ENCODE results near the gene CELF1.
"Not testable (repeated sequence)": the region's sequence is repeated elsewhere in the genome, so short reads cannot be mapped to it uniquely, and the experiment has no call there.

CELF1 gene

GRCh38 chr11:47572715-47573255 lies 19.9 kb upstream of the CELF1 start:
- no peak for DNase-seq

DNA sequence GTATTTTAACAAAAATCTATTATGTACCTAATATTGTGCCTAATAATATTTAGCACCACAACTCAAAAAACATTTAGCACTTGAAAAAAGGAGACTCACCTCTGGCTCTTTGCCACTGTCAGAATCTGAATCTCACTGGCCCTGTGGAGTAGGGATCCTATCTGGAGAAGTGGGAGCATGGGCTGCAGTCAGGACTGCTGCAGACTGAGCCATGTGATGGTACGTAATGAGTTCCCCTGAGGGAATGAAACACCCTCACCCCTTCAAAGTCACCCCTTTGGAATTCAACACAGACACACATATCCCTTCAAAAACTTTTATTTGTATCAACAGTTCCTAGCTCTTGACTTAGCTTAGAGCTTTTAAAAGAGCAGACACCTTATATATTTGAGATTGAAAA lies 19.0 kb upstream of the CELF1 start:
- no peak for DNase-seq

- DNase-seq, result no peak
Measured at GRCh38 chr11:47571357-47571729, 18.4 kb upstream of the CELF1 start.

GRCh38 chr11:47570651-47571356 lies 17.9 kb upstream of the CELF1 start:
- no peak for DNase-seq

DNA sequence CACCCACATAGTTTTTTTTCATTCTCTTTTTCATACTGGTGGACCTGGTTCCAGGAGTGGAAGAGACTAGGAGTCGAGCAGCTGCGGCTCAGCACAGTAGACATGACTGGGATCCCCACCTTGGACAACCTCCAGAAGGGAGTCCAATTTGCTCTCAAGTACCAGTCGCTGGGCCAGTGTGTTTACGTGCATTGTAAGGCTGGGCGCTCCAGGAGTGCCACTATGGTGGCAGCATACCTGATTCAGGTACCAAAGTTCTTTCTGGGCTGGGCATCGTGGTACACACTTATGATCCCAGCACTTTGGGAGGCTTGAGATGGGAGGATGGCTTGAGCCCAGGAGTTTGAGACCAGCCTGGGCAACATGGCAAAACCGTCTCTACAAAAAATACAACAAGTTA lies 16.7 kb upstream of the CELF1 start:
- no peak for DNase-seq

- no peak for DNase-seq
Measured at GRCh38 chr11:47566149-47566698, 13.3 kb upstream of the CELF1 start.

DNA sequence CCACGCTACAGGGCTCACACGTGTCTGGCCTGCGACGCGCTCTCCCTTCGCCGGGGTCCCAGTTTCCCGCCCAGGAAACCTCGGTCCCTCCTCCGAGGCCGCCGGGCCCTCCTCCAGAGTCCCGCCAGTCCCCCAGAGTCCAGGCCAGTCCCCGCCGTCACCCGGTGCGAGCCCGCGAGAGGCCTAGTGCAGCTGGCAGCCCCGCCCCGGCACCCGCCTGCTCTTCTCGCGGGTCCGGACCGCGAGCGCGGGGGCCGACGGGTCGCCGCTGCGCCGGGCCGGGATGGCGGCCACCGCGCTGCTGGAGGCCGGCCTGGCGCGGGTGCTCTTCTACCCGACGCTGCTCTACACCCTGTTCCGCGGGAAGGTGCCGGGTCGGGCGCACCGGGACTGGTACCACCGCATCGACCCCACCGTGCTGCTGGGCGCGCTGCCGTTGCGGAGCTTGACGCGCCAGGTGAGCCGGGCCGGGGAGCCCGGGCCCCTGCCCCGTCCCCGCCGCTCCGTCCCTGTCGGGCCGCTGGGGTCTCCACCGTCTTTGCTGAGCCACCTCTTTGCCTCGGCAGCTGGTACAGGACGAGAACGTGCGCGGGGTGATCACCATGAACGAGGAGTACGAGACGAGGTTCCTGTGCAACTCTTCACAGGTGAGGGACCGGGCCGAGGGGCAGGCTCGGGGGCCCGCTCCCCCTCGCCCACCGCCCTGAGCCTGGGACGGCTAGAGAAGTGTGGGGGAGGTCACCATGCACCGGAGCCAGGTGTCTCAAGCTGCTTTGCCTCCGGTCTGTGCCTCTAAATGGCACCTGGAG lies 12.6 kb upstream of the CELF1 start, which contains the start of gene PTPMT1:
Gene PTPMT1 (plus strand): TSS at position 260 of the 809 bp plus-strand sequence. CDS start 24 bp downstream, at position 284.
- peak; percentile 62 for DNase-seq

- DNase-seq, result no peak
Measured at GRCh38 chr11:47564933-47565339, 12.0 kb upstream of the CELF1 start.

DNA sequence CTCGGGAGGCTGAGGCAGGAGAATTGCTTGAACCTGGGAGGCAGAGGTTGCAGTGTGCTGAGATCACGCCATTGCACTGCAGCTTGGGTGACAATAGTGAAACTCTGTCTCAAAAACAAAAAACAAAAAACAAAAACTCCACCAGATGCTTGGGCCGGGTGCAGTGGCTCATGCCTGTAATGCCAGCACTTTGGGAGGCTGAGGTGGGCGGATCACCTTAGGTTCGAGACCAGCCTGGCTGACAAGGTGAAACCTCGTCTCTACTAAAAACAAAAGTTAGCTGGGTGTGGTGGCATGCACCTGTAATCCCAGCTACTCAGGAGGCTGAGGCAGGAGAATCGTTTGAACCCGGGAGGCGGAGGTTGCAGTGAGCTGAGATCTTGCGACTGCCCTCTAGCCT lies 11.4 kb upstream of the CELF1 start:
- DNase-seq, result not testable (repeated sequence)

DNA sequence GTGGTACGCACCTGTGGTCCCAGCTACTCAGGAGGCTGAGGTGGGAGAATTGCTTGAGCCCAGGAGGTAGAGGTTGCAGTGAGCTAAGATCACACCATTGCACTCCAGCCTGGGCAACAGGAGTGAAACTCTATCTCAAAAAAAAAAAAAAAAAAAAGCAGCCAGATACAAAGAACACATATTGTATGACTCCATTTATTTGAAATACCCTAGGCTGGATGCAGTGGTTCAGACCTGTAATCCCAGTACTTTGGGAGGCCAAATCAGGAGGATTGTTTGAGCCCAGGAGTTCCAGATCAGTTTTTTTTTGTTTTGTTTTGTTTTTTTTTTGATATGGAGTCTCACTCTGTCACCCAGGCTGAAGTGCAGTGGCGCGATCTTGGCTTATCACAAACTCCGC lies 9.5 kb upstream of the CELF1 start:
- not testable (repeated sequence) for DNase-seq

DNA sequence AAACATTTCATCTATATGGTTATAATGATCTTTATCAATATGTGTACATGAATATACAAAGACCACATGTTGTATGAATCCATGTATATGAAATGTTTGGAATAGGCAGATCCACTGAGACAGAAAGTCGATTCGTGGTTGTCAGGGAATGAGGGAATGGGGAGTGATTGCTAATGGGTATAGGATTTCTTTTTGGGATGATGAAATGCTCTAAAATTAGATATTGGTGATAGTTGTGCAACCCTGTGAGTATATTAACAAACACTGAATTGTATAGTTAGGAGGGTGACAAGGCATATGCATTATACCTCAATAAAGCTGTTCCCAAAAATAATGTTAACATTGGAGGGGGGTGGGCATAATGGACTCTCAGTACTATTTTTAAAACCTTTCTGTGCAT lies 7.5 kb upstream of the CELF1 start:
- DNase-seq, result no peak

DNA sequence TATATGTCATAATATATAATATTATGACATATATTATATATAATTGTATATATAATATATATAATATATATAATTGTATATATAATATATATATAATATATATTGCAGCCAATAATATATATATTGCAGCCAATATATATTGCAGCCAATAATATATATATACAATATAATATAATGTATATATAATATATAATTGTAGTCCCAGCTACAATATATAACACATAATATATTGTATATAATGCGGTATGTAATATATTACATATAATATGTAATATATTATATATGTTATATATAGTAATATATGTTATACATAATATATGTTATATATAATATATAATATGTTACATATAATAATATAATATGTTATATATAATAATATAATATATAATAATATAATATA lies 5.8 kb upstream of the CELF1 start:
- DNase-seq, result no peak

GRCh38 chr11:47557004-47557403 lies 4.1 kb upstream of the CELF1 start:
- not testable (repeated sequence) for DNase-seq

DNA sequence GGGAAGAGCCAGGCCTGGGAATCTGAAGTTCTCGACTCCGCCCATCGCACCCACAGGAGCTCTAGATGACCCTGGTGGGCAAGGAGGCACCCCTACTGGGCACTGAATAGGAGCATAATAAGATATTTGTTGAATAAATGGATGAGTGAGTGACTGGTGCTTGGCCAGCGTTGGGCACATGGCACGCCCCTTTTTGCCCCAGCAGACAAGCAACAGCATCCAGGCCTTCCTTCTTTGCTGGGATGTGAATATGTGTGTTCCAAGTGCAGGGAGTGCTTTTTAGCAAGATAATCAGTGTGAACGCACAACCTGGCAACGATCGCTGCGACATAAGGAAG lies 443 bp upstream of the CELF1 start:
- no peak for DNase-seq

DNA sequence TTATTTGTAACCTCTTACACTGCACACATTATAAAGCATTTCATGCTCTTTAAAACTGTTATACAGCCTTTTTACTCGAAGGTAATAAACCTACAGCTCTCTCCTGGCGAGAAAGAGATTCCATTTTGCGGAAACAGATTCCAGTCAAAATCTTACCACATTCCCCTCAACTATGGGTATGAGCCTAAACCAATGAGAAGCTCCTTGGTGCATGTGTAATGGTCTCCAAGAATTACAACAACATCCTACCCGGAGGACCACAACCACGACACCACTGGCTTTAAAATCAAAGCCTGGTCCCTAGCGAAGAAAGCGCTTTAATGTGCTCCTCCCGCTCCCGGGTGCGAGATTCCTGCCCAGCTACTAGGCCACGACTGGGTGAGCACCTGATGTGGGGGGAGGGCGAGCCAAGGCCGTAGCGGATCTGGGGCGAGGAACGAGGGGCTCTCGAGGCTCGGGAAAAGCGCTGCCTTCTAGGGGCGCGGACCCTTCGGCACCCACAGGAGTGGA lies 821 bp downstream of the CELF1 start:
- no peak for DNase-seq

DNA sequence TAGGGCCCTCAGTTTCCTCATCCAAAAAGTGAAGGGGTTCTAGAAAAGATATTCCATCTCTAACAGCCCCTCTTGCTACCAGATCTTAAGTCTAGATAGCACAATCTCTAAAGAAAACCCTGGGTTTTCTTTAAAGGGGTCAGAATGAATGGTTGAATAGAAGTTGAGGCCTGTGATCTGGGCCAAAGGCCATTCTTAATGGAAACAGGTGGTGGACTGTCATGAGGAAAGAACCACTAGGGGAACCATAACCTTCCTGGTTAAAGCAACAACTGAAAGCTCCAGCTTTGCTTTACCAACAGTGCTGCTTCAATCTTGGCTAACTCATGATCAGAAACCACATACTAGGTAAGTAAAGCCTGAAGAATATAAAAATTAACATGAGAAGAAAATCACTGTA lies 1.8 kb downstream of the CELF1 start:
- DNase-seq, result no peak

DNA sequence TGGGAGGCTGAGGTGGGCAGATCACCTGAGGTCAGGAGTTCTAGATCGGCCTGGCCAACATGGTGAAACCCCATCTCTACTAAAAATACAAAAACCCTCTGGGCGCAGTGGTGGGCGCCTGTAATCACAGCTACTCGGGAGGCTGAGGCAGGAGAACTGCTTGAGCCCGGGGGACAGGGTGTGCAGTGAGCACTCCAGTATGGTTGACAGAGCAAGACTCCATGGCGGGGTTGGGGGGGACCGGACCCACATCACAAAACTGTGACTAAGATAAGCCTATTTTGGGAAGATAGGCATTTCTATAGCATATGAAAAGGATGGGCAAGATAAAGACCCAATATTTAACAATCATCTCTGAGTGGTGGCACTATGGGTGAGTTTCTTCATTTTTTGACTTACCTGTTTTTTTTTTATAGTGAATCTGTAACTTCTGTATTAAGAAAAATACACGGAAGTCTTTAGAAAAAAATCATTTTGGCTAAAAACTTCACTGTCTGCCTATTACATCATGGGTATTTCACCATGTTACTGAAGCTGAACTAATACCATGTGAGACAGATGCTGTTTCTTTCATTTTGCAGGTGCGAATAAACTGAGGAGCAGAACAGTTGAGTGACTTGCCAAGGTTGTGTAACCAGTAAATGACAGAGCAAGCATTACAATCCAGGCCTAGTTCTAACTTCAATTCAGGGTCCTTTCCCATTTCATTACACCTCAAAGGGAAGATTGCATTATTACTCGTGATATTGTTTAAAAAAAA lies 2.5 kb downstream of the CELF1 start:
- no peak for DNase-seq

DNA sequence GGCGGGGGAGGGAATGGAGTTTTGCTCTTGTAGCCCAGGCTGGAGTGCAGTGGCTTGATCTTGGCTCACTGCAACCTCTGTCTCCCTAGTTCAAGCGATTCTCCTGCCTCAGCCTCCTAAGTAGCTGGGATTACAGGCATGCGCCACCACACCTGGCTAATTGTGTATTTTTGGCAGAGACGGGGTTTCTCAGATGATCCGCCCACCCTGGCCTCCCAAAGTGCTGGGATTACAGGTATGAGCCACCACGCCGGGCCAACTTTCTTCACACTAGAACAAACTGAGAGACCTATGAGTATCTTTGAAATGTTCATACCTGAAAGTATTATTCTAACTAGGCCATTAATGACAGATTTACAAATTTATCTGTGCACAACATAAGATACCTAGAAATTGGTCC lies 6.7 kb downstream of the CELF1 start:
- DNase-seq, result not testable (repeated sequence)

GRCh38 chr11:47545298-47545697 lies 7.6 kb downstream of the CELF1 start:
- DNase-seq, result no peak

GRCh38 chr11:47541070-47541469 lies 11.9 kb downstream of the CELF1 start:
- DNase-seq, result no peak

- no peak for DNase-seq
Measured at GRCh38 chr11:47539681-47540039, 13.3 kb downstream of the CELF1 start.

DNA sequence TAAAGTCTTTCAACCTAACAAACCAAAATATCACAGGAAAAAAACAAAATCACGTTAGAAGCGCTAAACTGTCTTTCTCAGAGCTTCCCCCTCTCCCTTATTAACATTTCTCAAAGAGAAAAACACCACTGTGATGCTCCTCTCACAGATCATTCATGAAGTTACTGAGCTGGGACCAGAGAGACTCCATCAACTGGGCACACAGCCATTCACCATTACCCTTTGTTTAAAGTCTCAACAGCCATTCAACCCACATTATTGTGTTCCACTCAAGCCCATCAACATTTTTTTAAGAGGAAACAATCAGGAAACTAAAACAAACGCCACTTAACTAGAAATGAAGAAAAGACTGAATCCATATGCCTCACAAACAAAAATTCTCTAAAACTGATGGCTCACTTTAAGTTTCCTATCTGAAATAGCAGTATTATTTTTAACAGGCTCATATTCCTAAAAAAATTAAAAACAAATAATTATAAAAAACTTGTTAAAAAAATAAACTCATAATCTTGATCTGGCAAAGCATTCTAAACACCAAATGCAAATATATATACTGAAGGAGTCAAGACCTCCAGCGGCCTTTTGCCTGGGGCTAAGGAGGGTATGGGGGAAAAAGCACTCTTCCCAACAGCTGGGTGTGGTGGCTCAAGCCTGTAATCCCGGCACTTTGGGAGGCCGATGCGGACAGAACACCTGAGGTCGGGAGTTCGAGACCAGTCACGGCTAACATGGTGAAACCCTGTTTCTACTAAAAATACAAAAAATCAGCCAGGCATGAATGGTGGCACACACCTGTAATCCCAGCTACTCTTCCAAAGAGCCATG lies 14.0 kb downstream of the CELF1 start:
- DNase-seq, result peak; percentile 73
